ENCODE data around the gene BRD7. TPM values are rescaled to one million over a fixed set of nuclear protein-coding genes. Genes with fewer than 3 reads are reported as not detected.

The BRD7 gene
- total RNA-seq, 1 donor from 2014 or later: 112 TPM

DNA sequence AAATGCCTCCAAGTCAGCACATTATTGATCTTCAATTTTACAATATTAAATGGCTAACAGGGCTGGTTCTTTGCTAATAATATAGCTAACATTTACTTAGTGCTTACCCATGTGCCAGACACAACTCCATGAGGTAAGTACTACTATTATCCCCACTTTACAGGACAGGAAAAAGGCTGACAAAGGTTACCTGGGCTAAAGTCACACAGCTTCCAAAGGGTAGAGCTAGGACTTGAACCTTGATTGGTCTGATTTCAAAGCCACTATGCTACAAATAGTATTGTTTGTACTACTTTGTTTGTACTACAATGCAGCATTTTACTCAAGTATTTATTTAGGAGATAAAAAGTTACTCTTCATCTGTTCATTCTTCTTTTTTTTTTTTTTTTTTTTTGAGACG lies 31.9 kb downstream of the BRD7 start:
- Mint-ChIP-seq H3K4me3 (ENCODE audit: unreplicated experiment) (no peak overlapping the region), H3K4me1 (ENCODE audit: unreplicated experiment) (no peaks in the 10 kb centered on the region), H3K36me3 (ENCODE audit: low read depth, unreplicated experiment) (peaks cover 22% of the 10 kb centered on the region), H3K9me3 (ENCODE audit: unreplicated experiment) (no peaks in the 10 kb centered on the region), H3K27ac (ENCODE audit: unreplicated experiment) (no peak overlapping the region), H3K27me3 (ENCODE audit: unreplicated experiment) (no peaks in the 10 kb centered on the region)
- no peak for DNase-seq (ENCODE audit: low spot score)
- TF ChIP-seq CTCF (IDR thresholded peaks at IDR 0.05; ENCODE audit: unreplicated experiment): no peak

DNA sequence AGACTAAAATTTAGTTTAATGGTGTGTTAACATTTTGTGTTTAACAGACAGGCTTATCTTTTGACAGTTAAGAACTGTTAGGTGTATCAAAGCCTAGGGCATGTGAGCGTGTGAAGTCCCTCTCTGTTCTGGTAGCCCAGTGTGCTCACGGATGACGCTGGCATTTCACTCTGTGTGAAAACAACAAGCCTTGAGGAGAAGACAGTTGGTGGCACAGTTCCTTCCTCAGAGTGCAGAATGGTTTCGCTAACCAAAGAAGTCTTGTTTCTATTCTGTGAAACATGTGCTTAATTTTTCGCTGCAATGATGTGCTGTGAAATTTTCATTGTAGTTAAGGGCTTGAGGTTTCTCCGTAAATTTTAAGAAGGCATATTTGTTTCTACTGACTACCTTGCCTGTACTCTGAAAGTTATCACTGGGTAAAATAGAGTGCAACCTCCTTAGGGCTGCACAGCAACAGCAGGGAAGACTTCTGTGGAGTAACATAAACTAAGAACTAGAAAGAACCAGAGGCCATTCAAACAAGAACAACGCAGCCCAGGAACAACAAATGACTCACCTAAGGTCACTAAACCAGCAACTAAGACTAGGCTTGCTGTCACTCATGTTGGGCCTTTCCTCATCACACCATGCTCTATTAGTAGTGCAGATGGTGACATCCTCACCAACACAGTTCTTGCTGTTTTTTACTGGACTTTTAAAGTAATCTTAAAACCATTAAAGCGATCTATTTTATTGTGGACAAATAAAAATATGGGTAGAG lies 33.4 kb downstream of the BRD7 start:
- Mint-ChIP-seq H3K36me3 (ENCODE audit: low read depth, unreplicated experiment) (peaks cover 21% of the 10 kb centered on the region), H3K9me3 (ENCODE audit: unreplicated experiment) (no peaks in the 10 kb centered on the region), H3K27ac (ENCODE audit: unreplicated experiment) (no peak overlapping the region), H3K4me1 (ENCODE audit: unreplicated experiment) (peaks cover 1% of the 10 kb centered on the region), H3K4me3 (ENCODE audit: unreplicated experiment) (no peak overlapping the region), H3K27me3 (ENCODE audit: unreplicated experiment) (no peaks in the 10 kb centered on the region)
- TF ChIP-seq CTCF (IDR thresholded peaks at IDR 0.05; ENCODE audit: unreplicated experiment): no peak
- DNase-seq (ENCODE audit: low spot score): no peak

DNA sequence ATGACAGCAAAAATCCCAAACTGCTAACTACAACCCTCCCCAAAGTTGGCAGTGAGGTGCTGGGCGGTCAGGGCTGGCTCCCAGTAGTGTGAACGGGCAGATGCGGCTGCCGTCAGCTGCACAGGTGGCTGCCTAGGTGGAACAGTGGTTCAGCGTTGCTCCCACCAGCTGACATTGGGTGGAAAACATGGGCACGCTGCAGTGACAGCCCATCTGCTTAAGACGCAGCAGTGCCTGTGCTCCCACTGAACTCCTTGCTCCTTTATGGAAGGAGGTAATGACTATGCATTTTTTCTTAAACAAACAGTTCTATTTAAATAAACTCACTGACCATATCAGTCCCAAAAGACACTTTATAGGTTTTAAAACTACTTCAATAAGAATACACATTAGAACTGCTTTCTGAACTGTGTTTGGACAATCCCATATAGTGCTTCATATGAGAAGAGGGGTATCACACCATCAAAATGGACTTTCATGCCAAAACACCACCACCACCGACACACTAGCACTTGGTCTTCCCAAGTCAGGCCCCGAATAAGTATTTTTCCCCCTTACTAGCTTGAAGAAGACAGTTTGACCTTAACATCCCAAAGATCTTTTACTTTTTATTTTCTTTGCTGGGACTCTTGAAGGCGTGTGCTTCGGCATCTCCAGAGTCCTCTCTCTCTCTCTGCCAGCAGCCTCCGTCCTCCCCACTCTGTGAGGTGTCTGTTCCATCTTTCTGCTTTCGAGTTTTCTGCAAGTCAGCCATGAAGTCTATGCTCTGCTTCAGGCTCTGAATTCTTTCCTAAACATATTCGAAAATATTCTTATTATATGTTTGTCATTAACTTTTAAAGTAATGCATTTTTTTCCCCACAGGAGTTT lies 34.4 kb downstream of the BRD7 start:
- H3K4me1 Mint-ChIP-seq (ENCODE audit: unreplicated experiment): peaks cover 6% of the 10 kb centered on the region

DNA sequence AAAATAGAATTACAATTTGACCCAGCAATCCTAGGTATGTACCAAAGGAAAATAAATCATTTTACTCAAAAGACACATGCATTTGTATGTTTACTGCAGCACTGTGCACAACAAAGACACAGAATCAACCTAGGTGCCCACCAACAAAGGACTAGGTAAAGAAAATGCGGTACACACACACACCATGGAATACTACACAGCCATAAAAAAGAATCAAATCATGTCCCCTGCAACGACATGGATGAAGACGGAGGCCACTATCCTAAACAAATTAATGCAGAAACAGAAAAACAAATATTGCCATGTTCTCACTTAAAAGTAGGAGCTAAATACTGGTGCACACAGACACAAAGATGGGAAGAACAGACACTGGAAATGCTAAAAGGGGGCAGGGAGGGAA lies 36.2 kb downstream of the BRD7 start:
- peaks cover 6% of the 10 kb centered on the region for H3K4me1 Mint-ChIP-seq (ENCODE audit: unreplicated experiment)
- no peak for DNase-seq (ENCODE audit: low spot score)
- no peaks in the 10 kb centered on the region for H3K27me3 Mint-ChIP-seq (ENCODE audit: unreplicated experiment)
- H3K9me3 Mint-ChIP-seq (ENCODE audit: unreplicated experiment): no peaks in the 10 kb centered on the region
- no peak overlapping the region for H3K4me3 Mint-ChIP-seq (ENCODE audit: unreplicated experiment)
- H3K36me3 Mint-ChIP-seq (ENCODE audit: low read depth, unreplicated experiment): peaks cover 15% of the 10 kb centered on the region
- no peak overlapping the region for H3K27ac Mint-ChIP-seq (ENCODE audit: unreplicated experiment)
- TF ChIP-seq CTCF (IDR thresholded peaks at IDR 0.05; ENCODE audit: unreplicated experiment): no peak

More for the DNA sequence above, 34.4 kb downstream of the BRD7 start:
- no peak for DNase-seq (ENCODE audit: low spot score)
- Mint-ChIP-seq H3K36me3 (ENCODE audit: low read depth, unreplicated experiment) (peaks cover 21% of the 10 kb centered on the region), H3K9me3 (ENCODE audit: unreplicated experiment) (no peaks in the 10 kb centered on the region), H3K27me3 (ENCODE audit: unreplicated experiment) (no peaks in the 10 kb centered on the region), H3K27ac (ENCODE audit: unreplicated experiment) (no peak overlapping the region), H3K4me3 (ENCODE audit: unreplicated experiment) (no peak overlapping the region)
- TF ChIP-seq CTCF (IDR thresholded peaks at IDR 0.05; ENCODE audit: unreplicated experiment): no peak

GRCh38 chr16:50331570-50331969 lies 37.2 kb downstream of the BRD7 start:
- Mint-ChIP-seq H3K27ac (ENCODE audit: unreplicated experiment) (no peak overlapping the region), H3K4me3 (ENCODE audit: unreplicated experiment) (no peak overlapping the region), H3K4me1 (ENCODE audit: unreplicated experiment) (peaks cover 6% of the 10 kb centered on the region), H3K27me3 (ENCODE audit: unreplicated experiment) (no peaks in the 10 kb centered on the region), H3K9me3 (ENCODE audit: unreplicated experiment) (no peaks in the 10 kb centered on the region), H3K36me3 (ENCODE audit: low read depth, unreplicated experiment) (peaks cover 13% of the 10 kb centered on the region)
- DNase-seq (ENCODE audit: low spot score): no peak
- no peak for TF ChIP-seq CTCF (IDR thresholded peaks at IDR 0.05; ENCODE audit: unreplicated experiment)

Measured in endothelial cell (in vitro differentiated cells).